ENCODE measurements around the gene SSBP4.

Gene SSBP4

DNA sequence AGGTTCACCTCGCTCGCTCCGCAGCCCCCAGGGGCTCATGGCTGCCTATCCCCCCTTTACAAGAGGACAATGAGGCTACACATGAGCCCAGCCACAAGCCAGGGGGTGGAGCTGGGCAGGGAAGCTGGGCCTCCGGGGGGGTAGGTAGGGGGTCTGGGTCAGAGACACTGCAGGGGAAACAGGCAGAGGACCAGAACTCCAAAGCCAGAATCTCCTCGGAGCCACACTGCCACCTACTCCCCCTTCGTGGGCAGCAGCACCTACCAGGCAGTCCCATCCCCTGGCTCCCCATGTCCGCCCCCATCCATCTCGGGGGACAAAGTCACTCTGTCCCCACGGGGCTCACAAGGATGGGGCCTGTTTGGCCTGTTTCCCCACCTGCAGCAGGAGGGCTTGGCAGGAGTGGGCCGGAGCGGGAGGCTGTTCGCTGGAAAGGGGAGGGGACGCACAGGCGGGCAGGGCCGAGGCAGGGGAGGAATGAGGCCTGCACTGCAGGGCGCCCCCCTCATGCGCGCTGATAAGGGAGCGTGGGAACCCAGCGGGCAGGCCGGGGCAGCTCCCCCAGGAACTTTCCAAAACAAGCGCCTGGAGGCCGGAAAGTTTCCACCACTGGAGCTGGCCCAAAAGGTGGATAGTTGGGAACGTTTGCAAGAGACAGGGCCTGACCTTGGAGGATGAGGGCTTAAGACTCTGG is 19.3 kb downstream of the SSBP4 start (continued):
- TF ChIP-seq, protein P1, sequence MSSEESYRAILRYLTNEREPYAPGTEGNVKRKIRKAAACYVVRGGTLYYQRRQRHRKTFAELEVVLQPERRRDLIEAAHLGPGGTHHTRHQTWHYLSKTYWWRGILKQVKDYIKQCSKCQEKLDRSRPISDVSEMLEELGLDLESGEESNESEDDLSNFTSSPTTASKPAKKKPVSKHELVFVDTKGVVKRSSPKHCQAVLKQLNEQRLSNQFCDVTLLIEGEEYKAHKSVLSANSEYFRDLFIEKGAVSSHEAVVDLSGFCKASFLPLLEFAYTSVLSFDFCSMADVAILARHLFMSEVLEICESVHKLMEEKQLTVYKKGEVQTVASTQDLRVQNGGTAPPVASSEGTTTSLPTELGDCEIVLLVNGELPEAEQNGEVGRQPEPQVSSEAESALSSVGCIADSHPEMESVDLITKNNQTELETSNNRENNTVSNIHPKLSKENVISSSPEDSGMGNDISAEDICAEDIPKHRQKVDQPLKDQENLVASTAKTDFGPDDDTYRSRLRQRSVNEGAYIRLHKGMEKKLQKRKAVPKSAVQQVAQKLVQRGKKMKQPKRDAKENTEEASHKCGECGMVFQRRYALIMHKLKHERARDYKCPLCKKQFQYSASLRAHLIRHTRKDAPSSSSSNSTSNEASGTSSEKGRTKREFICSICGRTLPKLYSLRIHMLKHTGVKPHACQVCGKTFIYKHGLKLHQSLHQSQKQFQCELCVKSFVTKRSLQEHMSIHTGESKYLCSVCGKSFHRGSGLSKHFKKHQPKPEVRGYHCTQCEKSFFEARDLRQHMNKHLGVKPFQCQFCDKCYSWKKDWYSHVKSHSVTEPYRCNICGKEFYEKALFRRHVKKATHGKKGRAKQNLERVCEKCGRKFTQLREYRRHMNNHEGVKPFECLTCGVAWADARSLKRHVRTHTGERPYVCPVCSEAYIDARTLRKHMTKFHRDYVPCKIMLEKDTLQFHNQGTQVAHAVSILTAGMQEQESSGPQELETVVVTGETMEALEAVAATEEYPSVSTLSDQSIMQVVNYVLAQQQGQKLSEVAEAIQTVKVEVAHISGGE (tag by site-specific recombination; conservative IDR thresholded peaks at IDR 0.05; ENCODE audit: low read depth), result peak; percentile 42
- TF ChIP-seq ZNF501 (tag by site-specific recombination; IDR thresholded peaks at IDR 0.05), result no peak
- TF ChIP-seq ZNF473 (tag by site-specific recombination; IDR thresholded peaks at IDR 0.05), result no peak
- peak; percentile 65 for TF ChIP-seq SP2 (tag by site-specific recombination; IDR thresholded peaks at IDR 0.05)
- TF ChIP-seq ZNF707 (tag by site-specific recombination; IDR thresholded peaks at IDR 0.05), result no peak
- TF ChIP-seq ZNF2 (tag by site-specific recombination; IDR thresholded peaks at IDR 0.05), result peak; percentile 27; the same call in 1 of the 2 replicates
- TF ChIP-seq, protein P2, sequence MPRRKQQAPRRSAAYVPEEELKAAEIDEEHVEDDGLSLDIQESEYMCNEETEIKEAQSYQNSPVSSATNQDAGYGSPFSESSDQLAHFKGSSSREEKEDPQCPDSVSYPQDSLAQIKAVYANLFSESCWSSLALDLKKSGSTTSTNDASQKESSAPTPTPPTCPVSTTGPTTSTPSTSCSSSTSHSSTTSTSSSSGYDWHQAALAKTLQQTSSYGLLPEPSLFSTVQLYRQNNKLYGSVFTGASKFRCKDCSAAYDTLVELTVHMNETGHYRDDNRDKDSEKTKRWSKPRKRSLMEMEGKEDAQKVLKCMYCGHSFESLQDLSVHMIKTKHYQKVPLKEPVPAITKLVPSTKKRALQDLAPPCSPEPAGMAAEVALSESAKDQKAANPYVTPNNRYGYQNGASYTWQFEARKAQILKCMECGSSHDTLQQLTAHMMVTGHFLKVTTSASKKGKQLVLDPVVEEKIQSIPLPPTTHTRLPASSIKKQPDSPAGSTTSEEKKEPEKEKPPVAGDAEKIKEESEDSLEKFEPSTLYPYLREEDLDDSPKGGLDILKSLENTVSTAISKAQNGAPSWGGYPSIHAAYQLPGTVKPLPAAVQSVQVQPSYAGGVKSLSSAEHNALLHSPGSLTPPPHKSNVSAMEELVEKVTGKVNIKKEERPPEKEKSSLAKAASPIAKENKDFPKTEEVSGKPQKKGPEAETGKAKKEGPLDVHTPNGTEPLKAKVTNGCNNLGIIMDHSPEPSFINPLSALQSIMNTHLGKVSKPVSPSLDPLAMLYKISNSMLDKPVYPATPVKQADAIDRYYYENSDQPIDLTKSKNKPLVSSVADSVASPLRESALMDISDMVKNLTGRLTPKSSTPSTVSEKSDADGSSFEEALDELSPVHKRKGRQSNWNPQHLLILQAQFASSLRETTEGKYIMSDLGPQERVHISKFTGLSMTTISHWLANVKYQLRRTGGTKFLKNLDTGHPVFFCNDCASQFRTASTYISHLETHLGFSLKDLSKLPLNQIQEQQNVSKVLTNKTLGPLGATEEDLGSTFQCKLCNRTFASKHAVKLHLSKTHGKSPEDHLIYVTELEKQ (tag by site-specific recombination; IDR thresholded peaks at IDR 0.05; ENCODE audit: borderline replicate concordance), result peak; percentile 25; the same call in 1 of the 2 replicates
- TF ChIP-seq, protein P3, sequence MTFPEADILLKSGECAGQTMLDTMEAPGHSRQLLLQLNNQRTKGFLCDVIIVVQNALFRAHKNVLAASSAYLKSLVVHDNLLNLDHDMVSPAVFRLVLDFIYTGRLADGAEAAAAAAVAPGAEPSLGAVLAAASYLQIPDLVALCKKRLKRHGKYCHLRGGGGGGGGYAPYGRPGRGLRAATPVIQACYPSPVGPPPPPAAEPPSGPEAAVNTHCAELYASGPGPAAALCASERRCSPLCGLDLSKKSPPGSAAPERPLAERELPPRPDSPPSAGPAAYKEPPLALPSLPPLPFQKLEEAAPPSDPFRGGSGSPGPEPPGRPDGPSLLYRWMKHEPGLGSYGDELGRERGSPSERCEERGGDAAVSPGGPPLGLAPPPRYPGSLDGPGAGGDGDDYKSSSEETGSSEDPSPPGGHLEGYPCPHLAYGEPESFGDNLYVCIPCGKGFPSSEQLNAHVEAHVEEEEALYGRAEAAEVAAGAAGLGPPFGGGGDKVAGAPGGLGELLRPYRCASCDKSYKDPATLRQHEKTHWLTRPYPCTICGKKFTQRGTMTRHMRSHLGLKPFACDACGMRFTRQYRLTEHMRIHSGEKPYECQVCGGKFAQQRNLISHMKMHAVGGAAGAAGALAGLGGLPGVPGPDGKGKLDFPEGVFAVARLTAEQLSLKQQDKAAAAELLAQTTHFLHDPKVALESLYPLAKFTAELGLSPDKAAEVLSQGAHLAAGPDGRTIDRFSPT (tag by site-specific recombination; IDR thresholded peaks at IDR 0.05), result peak; percentile 82; the same call in 1 of the 2 replicates
- TF ChIP-seq ZNF211 (tag by site-specific recombination; IDR thresholded peaks at IDR 0.05; ENCODE audit: low read depth), result no peak
- no peak for TF ChIP-seq ZNF624 (tag by site-specific recombination; IDR thresholded peaks at IDR 0.05)
- no peak for TF ChIP-seq SALL2 (tag by site-specific recombination; IDR thresholded peaks at IDR 0.05; ENCODE audit: borderline replicate concordance)
- TF ChIP-seq ZBTB20 (tag by site-specific recombination; IDR thresholded peaks at IDR 0.05), result peak; percentile 97
- no peak for TF ChIP-seq ZNF37A (tag by site-specific recombination; IDR thresholded peaks at IDR 0.05)
- no peak for TF ChIP-seq ZNF404 (tag by site-specific recombination; IDR thresholded peaks at IDR 0.05)
- TF ChIP-seq, protein P4, sequence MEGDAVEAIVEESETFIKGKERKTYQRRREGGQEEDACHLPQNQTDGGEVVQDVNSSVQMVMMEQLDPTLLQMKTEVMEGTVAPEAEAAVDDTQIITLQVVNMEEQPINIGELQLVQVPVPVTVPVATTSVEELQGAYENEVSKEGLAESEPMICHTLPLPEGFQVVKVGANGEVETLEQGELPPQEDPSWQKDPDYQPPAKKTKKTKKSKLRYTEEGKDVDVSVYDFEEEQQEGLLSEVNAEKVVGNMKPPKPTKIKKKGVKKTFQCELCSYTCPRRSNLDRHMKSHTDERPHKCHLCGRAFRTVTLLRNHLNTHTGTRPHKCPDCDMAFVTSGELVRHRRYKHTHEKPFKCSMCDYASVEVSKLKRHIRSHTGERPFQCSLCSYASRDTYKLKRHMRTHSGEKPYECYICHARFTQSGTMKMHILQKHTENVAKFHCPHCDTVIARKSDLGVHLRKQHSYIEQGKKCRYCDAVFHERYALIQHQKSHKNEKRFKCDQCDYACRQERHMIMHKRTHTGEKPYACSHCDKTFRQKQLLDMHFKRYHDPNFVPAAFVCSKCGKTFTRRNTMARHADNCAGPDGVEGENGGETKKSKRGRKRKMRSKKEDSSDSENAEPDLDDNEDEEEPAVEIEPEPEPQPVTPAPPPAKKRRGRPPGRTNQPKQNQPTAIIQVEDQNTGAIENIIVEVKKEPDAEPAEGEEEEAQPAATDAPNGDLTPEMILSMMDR (tag by site-specific recombination; IDR thresholded peaks at IDR 0.05), result peak; percentile 91
- TF ChIP-seq ZNF324 (tag by site-specific recombination; IDR thresholded peaks at IDR 0.05), result peak; percentile 78
- TF ChIP-seq, protein P5, sequence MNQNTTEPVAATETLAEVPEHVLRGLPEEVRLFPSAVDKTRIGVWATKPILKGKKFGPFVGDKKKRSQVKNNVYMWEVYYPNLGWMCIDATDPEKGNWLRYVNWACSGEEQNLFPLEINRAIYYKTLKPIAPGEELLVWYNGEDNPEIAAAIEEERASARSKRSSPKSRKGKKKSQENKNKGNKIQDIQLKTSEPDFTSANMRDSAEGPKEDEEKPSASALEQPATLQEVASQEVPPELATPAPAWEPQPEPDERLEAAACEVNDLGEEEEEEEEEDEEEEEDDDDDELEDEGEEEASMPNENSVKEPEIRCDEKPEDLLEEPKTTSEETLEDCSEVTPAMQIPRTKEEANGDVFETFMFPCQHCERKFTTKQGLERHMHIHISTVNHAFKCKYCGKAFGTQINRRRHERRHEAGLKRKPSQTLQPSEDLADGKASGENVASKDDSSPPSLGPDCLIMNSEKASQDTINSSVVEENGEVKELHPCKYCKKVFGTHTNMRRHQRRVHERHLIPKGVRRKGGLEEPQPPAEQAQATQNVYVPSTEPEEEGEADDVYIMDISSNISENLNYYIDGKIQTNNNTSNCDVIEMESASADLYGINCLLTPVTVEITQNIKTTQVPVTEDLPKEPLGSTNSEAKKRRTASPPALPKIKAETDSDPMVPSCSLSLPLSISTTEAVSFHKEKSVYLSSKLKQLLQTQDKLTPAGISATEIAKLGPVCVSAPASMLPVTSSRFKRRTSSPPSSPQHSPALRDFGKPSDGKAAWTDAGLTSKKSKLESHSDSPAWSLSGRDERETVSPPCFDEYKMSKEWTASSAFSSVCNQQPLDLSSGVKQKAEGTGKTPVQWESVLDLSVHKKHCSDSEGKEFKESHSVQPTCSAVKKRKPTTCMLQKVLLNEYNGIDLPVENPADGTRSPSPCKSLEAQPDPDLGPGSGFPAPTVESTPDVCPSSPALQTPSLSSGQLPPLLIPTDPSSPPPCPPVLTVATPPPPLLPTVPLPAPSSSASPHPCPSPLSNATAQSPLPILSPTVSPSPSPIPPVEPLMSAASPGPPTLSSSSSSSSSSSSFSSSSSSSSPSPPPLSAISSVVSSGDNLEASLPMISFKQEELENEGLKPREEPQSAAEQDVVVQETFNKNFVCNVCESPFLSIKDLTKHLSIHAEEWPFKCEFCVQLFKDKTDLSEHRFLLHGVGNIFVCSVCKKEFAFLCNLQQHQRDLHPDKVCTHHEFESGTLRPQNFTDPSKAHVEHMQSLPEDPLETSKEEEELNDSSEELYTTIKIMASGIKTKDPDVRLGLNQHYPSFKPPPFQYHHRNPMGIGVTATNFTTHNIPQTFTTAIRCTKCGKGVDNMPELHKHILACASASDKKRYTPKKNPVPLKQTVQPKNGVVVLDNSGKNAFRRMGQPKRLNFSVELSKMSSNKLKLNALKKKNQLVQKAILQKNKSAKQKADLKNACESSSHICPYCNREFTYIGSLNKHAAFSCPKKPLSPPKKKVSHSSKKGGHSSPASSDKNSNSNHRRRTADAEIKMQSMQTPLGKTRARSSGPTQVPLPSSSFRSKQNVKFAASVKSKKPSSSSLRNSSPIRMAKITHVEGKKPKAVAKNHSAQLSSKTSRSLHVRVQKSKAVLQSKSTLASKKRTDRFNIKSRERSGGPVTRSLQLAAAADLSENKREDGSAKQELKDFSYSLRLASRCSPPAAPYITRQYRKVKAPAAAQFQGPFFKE (tag by site-specific recombination; IDR thresholded peaks at IDR 0.05; ENCODE audit: borderline replicate concordance), result no peak
- TF ChIP-seq PRDM1 (tag by site-specific recombination; IDR thresholded peaks at IDR 0.05), result peak; percentile 93
- TF ChIP-seq ZFP3 (tag by site-specific recombination; IDR thresholded peaks at IDR 0.05; ENCODE audit: low read depth), result no peak
- TF ChIP-seq ZNF416 (tag by site-specific recombination; IDR thresholded peaks at IDR 0.05), result no peak
- TF ChIP-seq ZNF561 (tag by site-specific recombination; IDR thresholded peaks at IDR 0.05; ENCODE audit: borderline replicate concordance), result peak; percentile 81
